ENCODE measurements around the gene GALNT16. TPM values are rescaled to one million over a fixed set of nuclear protein-coding genes. Genes with fewer than 3 reads are reported as not detected.

The GALNT16 gene
- total and polyA plus RNA-seq, 2 of the 8 experiments (the other 6 are each of a cell fraction or from before 2014, with no cell fraction given), result 5.4 to 6.3 TPM

GRCh38 chr14:69398053-69398817 is 138.3 kb downstream of the GALNT16 start, which contains the start of the genes ERH and SLC39A9 (continued):
- TF ChIP-seq, protein P1, sequence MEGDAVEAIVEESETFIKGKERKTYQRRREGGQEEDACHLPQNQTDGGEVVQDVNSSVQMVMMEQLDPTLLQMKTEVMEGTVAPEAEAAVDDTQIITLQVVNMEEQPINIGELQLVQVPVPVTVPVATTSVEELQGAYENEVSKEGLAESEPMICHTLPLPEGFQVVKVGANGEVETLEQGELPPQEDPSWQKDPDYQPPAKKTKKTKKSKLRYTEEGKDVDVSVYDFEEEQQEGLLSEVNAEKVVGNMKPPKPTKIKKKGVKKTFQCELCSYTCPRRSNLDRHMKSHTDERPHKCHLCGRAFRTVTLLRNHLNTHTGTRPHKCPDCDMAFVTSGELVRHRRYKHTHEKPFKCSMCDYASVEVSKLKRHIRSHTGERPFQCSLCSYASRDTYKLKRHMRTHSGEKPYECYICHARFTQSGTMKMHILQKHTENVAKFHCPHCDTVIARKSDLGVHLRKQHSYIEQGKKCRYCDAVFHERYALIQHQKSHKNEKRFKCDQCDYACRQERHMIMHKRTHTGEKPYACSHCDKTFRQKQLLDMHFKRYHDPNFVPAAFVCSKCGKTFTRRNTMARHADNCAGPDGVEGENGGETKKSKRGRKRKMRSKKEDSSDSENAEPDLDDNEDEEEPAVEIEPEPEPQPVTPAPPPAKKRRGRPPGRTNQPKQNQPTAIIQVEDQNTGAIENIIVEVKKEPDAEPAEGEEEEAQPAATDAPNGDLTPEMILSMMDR (IDR thresholded peaks at IDR 0.05; ENCODE audit: control extremely low read depth in 1 of 3, insufficient read depth in 1 of 3, low read depth in 1 of 3, low read length in 3 of 3), result no peak
- TF ChIP-seq YY1 (IDR thresholded peaks at IDR 0.05; ENCODE audit: low read depth, low read length) (peak; percentile 98), CBX8 (IDR thresholded peaks at IDR 0.05; ENCODE audit: borderline replicate concordance, low read depth, low read length) (no peak), CREB1 (IDR thresholded peaks at IDR 0.05) (peak; percentile 93), RAD21 (IDR thresholded peaks at IDR 0.05 in 1 of 2, conservative IDR thresholded peaks at IDR 0.05 in 1 of 2; ENCODE audit: low read depth in 2 of 2, low read length in 2 of 2) (no peak), POLR2A (IDR thresholded peaks at IDR 0.05; ENCODE audit: control extremely low read depth in 1 of 2, low read depth in 2 of 2, low read length in 2 of 2) (peak; percentile 81 to 98), CTBP2 (IDR thresholded peaks at IDR 0.05; ENCODE audit: borderline replicate concordance, insufficient read depth, insufficient read length, low read length) (no peak), SP2 (IDR thresholded peaks at IDR 0.05; ENCODE audit: low read length) (peak; percentile 70; the same call in 1 of the 2 replicates), RBBP5 (IDR thresholded peaks at IDR 0.05; ENCODE audit: borderline replicate concordance, low read depth, low read length) (0 out of 2 replicates have a peak, but pooled peaks have one; percentile 48), CEBPB (IDR thresholded peaks at IDR 0.05; ENCODE audit: low read depth, low read length) (0 out of 2 replicates have a peak, but pooled peaks have one; percentile 38), SIN3A (conservative IDR thresholded peaks at IDR 0.05 in 1 of 2, IDR thresholded peaks at IDR 0.05 in 1 of 2; ENCODE audit: low read depth in 1 of 2, low read length in 2 of 2) (peak; percentile 97 to 99; a peak in 3 of 4 replicates), BACH1 (IDR thresholded peaks at IDR 0.05; ENCODE audit: low read length) (no peak), KDM4A (IDR thresholded peaks at IDR 0.05; ENCODE audit: low read depth, low read length, severe bottlenecking) (peak; percentile 54), TEAD4 (IDR thresholded peaks at IDR 0.05; ENCODE audit: low read depth, low read length) (no peak), BCL11A (IDR thresholded peaks at IDR 0.05; ENCODE audit: low read depth in 2 of 2, low read length in 2 of 2) (no peak), TCF12 (IDR thresholded peaks at IDR 0.05; ENCODE audit: low read depth, low read length) (no peak), GTF2F1 (IDR thresholded peaks at IDR 0.05; ENCODE audit: borderline replicate concordance, low read depth, low read length) (peak; percentile 66; the same call in 1 of the 2 replicates), SRF (IDR thresholded peaks at IDR 0.05; ENCODE audit: low read depth, low read length) (no peak), POU5F1 (IDR thresholded peaks at IDR 0.05; ENCODE audit: low read depth, low read length) (0 out of 2 replicates have a peak, but pooled peaks have one; percentile 8), JUN (IDR thresholded peaks at IDR 0.05; ENCODE audit: low read depth, low read length) (no peak), TAF7 (optimal IDR thresholded peaks at IDR 0.05; ENCODE audit: borderline replicate concordance, low read depth, low read length) (peak; percentile 82)

Measured in H1 (cell line).